Type B pancreatic cell (in vitro differentiated cells): ENCODE results near the gene RUSC1. TPM values are rescaled to one million over a fixed set of nuclear protein-coding genes. Genes with fewer than 3 reads are reported as not detected.
"Not testable (repeated sequence)": the region's sequence is repeated elsewhere in the genome, so short reads cannot be mapped to it uniquely, and the experiment has no call there.

ENCODE experiments used
- DNase-seq: peaks from one replicate; pipeline ENCODE4 v3.0.0; 2021; ENCODE audit warnings: mixed read lengths; ENCODE audit not compliant: unreplicated experiment; ENCODE audit errors: extremely low spot score
- H3K27ac Mint-ChIP-seq: 2 replicates; pipeline ENCODE4 v1.8.0; 2021; ENCODE audit warnings: mild to moderate bottlenecking, mixed read lengths
- H3K27me3 Mint-ChIP-seq: 2 replicates; pipeline ENCODE4 v1.8.0; 2021; ENCODE audit warnings: mixed read lengths
- H3K36me3 Mint-ChIP-seq: 2 replicates; pipeline ENCODE4 v1.8.0; 2021; ENCODE audit warnings: mixed read lengths
- H3K4me1 Mint-ChIP-seq: one replicate; pipeline ENCODE4 v1.8.0; 2021; ENCODE audit warnings: mixed read lengths; ENCODE audit not compliant: unreplicated experiment
- H3K4me3 Mint-ChIP-seq: 2 replicates; pipeline ENCODE4 v1.8.0; 2021; ENCODE audit warnings: mild to moderate bottlenecking, mixed read lengths
- H3K9me3 Mint-ChIP-seq: 2 replicates; pipeline ENCODE4 v1.8.0; 2021; ENCODE audit warnings: mixed read lengths
- total RNA-seq: library from RNA; stranded (reverse); gene quantifications from 2 replicates; pipeline ENCODE4 v1.2.1, GENCODE V29; 2021; ENCODE audit warnings: low replicate concordance
- TF ChIP-seq, protein P1 (sequence below): fragments of 200-600 bp; sonication (generic); conservative IDR thresholded peaks from 2 replicates; pipeline ENCODE4 v1.5.0; 2021; ENCODE audit warnings: antibody characterized with exemption, mild to moderate bottlenecking

Gene RUSC1
- total RNA-seq, 1 donor from 2014 or later, result 39.1 TPM

DNA sequence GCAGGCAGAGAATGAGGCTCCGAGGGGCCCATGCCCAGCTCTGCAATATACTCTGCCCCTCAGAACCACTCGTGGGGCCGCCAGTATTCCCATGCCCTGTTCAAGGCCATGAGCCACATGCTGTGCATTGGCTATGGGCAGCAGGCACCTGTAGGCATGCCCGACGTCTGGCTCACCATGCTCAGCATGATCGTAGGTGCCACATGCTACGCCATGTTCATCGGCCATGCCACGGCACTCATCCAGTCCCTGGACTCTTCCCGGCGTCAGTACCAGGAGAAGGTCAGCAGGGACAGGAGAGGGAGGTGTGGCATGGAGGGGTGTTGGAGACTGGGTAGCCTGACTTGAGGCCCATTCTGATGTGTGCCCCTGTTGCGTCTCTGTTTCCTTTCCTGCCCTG lies 36.2 kb upstream of the RUSC1 start:
- TF ChIP-seq, protein P1, sequence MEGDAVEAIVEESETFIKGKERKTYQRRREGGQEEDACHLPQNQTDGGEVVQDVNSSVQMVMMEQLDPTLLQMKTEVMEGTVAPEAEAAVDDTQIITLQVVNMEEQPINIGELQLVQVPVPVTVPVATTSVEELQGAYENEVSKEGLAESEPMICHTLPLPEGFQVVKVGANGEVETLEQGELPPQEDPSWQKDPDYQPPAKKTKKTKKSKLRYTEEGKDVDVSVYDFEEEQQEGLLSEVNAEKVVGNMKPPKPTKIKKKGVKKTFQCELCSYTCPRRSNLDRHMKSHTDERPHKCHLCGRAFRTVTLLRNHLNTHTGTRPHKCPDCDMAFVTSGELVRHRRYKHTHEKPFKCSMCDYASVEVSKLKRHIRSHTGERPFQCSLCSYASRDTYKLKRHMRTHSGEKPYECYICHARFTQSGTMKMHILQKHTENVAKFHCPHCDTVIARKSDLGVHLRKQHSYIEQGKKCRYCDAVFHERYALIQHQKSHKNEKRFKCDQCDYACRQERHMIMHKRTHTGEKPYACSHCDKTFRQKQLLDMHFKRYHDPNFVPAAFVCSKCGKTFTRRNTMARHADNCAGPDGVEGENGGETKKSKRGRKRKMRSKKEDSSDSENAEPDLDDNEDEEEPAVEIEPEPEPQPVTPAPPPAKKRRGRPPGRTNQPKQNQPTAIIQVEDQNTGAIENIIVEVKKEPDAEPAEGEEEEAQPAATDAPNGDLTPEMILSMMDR, result no peak
- H3K36me3 Mint-ChIP-seq, result peaks cover 14% of the 10 kb centered on the region
- H3K9me3 Mint-ChIP-seq, result no peaks in the 10 kb centered on the region
- H3K4me1 Mint-ChIP-seq, result peaks cover 2% of the 10 kb centered on the region
- no peak overlapping the region for H3K27ac Mint-ChIP-seq
- no peak overlapping the region for H3K4me3 Mint-ChIP-seq
- no peaks in the 10 kb centered on the region for H3K27me3 Mint-ChIP-seq
- DNase-seq, result no peak

DNA sequence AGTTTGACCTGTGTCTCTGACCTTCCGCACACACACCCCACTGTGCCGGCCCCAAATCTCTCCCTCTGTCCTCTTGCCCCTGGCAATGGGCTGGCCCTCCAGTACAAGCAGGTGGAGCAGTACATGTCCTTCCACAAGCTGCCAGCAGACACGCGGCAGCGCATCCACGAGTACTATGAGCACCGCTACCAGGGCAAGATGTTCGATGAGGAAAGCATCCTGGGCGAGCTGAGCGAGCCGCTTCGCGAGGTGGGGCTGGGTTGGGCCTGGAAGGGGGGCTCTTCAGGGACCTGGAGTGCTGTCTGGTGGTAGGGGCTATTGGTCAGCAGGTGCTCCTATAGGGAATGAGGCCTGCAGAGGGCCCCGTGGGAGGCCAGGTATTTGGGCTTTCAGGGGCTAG lies 35.6 kb upstream of the RUSC1 start:
- Mint-ChIP-seq H3K36me3 (peaks cover 12% of the 10 kb centered on the region), H3K9me3 (no peaks in the 10 kb centered on the region), H3K27me3 (no peaks in the 10 kb centered on the region), H3K4me3 (no peak overlapping the region), H3K4me1 (no peaks in the 10 kb centered on the region), H3K27ac (no peak overlapping the region)
- TF ChIP-seq, protein P1, result no peak
- no peak for DNase-seq

DNA sequence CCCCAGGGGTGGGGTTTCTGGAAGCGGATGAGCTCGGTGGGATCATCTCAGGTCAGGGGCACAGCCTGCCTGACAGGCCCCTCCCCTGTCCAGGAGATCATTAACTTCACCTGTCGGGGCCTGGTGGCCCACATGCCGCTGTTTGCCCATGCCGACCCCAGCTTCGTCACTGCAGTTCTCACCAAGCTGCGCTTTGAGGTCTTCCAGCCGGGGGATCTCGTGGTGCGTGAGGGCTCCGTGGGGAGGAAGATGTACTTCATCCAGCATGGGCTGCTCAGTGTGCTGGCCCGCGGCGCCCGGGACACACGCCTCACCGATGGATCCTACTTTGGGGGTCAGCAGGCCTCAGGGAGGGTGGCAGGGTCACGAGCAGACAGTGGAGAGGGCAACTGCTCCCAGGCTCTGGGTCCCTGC lies 35.1 kb upstream of the RUSC1 start:
- Mint-ChIP-seq H3K36me3 (peaks cover 12% of the 10 kb centered on the region), H3K27ac (no peak overlapping the region), H3K4me3 (no peak overlapping the region), H3K4me1 (no peaks in the 10 kb centered on the region), H3K9me3 (no peaks in the 10 kb centered on the region), H3K27me3 (no peaks in the 10 kb centered on the region)
- DNase-seq, result no peak
- TF ChIP-seq, protein P1, result no peak

DNA sequence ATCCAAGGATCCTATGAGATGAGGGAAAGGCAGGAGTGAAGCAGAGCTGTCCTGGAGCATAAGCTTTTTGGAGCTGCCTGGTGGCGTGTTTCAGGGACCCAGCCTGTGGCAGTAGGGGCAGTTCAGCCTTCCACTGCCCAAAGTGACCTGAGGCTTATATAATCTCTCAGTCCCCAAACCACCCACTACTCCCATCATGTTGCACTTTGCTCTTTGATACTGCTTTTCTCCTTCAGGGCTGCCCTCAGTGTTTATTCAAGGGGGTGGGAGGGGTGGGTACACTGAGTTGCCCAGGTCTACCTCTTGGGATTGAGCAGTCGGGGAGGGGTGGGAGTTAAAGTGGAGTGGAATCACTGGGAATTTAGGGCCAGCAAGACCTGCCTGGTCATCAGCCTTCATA lies 34.1 kb upstream of the RUSC1 start:
- DNase-seq, result no peak
- Mint-ChIP-seq H3K4me3 (no peak overlapping the region), H3K27me3 (peaks cover 2% of the 10 kb centered on the region), H3K27ac (no peak overlapping the region), H3K4me1 (no peaks in the 10 kb centered on the region), H3K36me3 (peaks cover 12% of the 10 kb centered on the region), H3K9me3 (no peaks in the 10 kb centered on the region)
- TF ChIP-seq, protein P1, result no peak

DNA sequence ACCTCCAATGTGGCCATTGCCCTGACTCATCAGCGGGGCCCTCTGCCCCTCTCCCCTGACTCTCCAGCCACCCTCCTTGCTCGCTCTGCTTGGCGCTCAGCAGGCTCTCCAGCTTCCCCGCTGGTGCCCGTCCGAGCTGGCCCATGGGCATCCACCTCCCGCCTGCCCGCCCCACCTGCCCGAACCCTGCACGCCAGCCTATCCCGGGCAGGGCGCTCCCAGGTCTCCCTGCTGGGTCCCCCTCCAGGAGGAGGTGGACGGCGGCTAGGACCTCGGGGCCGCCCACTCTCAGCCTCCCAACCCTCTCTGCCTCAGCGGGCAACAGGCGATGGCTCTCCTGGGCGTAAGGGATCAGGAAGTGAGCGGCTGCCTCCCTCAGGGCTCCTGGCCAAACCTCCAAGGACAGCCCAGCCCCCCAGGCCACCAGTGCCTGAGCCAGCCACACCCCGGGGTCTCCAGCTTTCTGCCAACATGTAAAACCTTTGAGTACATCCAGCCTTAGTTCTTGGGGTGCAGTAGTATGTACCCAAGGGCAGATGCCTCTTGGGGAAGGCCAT lies 32.6 kb upstream of the RUSC1 start:
- no peaks in the 10 kb centered on the region for H3K4me1 Mint-ChIP-seq
- H3K9me3 Mint-ChIP-seq, result no peaks in the 10 kb centered on the region
- H3K27me3 Mint-ChIP-seq, result peaks cover 3% of the 10 kb centered on the region
- H3K27ac Mint-ChIP-seq, result no peak overlapping the region
- TF ChIP-seq, protein P1, result no peak
- peaks cover 5% of the 10 kb centered on the region for H3K36me3 Mint-ChIP-seq
- DNase-seq, result no peak
- no peak overlapping the region for H3K4me3 Mint-ChIP-seq

DNA sequence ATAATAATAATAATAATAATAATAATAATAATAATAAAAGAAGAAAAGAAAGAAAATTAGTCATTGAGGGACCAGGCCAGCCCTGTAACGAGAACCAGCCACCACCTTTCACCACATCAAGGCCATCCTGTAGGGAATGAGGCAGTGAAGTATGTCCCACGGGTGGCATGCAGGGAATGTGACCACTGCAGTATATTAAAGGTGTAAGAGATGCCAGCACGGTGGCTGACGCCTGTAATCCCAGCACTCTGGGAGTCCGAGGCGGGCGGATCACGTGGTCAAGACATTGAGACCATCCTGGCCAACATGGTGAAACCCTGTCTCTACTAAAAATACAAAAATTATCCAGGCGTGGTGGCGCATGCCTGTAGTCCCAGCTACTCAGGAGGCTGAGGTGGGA lies 29.7 kb upstream of the RUSC1 start:
- not testable (repeated sequence) for H3K9me3 Mint-ChIP-seq, H3K4me1 Mint-ChIP-seq, H3K36me3 Mint-ChIP-seq, H3K4me3 Mint-ChIP-seq, DNase-seq, H3K27me3 Mint-ChIP-seq, H3K27ac Mint-ChIP-seq
